HFF-Myc (cell line): ENCODE measurements around the gene SLC18A3.

ENCODE experiments used
- DNase-seq: peaks from one replicate; pipeline ENCODE4 v3.0.0-alpha.2; 2011; ENCODE audit warnings: low read depth; ENCODE audit errors: extremely low read depth
- H3K4me3 ChIP-seq: replicated peaks from 2 replicates; pipeline ENCODE4 v1.5.1; 2011; ENCODE audit warnings: low read depth, mild to moderate bottlenecking, control low read depth, low read length
- TF ChIP-seq, protein P1 (sequence below): IDR thresholded peaks from 2 replicates; pipeline ENCODE4 v1.5.1; 2012; ENCODE audit warnings: mild to moderate bottlenecking, low read depth, low read length, control low read depth; ENCODE audit errors: missing control alignments

The SLC18A3 gene

DNA sequence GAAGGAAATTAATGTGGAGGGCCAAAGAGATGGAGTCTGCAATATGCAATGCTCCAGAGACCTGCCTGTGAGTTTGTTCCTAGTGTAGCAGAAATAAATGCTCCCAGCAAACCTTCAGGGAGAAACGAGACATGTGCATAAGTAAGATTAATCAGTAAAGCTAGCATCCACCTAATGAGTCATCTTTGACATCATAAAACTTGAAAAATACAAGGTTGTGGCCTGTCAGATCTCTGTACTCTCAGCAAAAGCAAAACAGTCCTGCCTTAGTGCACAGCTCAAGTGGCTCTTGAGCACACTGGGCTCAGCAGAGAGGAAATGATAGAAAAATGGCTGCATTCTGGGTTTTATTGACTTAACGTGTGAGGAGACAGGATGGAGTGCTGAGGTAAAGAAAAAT, 38.7 kb upstream of the SLC18A3 start:
- TF ChIP-seq, protein P1, sequence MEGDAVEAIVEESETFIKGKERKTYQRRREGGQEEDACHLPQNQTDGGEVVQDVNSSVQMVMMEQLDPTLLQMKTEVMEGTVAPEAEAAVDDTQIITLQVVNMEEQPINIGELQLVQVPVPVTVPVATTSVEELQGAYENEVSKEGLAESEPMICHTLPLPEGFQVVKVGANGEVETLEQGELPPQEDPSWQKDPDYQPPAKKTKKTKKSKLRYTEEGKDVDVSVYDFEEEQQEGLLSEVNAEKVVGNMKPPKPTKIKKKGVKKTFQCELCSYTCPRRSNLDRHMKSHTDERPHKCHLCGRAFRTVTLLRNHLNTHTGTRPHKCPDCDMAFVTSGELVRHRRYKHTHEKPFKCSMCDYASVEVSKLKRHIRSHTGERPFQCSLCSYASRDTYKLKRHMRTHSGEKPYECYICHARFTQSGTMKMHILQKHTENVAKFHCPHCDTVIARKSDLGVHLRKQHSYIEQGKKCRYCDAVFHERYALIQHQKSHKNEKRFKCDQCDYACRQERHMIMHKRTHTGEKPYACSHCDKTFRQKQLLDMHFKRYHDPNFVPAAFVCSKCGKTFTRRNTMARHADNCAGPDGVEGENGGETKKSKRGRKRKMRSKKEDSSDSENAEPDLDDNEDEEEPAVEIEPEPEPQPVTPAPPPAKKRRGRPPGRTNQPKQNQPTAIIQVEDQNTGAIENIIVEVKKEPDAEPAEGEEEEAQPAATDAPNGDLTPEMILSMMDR = no peak
- H3K4me3 ChIP-seq = no peak overlapping the region
- no peak for DNase-seq

DNA sequence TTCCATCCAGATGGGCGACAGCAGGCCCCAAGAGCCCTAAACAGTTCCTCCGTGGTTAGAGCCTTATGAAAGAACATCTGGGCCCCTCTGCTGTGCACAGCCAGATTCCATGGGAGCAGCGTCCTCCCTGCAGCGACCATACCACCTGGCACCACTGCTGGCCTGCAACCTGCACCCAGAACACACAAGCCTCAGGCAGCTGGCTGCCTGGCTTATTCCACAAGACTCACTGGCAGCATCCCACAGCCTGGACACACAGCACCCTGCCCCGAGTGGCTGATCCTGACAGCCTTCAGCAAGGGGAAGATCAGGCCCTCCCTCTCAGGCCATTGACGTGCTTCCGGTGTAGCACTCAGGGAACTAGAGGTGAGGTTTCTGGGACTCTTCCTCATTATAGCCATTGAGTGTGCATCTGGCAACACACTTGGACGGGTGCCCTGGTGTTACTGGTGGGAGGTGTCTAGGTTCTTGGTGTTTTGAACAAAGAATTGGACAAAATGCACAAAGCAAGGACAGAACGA, 37.5 kb upstream of the SLC18A3 start:
- DNase-seq = no peak
- no peak overlapping the region for H3K4me3 ChIP-seq
- TF ChIP-seq, protein P1 = no peak

DNA sequence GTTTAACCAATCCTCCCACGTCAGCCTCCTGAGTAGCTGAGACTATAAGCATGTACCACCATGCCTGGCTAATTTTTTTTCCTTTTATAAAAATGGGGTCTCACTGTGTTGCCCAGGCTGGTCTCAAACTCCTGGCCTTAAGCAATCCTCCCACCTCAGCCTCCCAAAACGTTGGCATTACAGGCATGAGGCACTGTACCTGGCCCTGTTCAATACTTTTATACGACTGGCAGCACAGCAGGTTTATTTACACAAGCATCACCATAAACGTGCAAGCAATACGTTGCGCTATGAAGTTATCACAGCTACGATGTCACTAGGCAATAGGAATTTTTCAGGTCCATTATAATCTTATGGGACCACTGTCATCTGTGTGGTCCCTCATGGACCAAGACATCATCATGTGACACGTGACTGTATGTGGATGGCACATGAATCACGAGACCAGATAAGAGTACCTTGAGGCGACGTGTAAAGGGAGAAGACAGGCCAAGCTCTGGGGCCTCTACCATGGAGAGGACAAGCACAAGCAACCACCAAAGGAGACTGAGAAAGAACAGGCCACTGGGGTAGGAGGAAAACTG, 34.5 kb upstream of the SLC18A3 start:
- no peak for DNase-seq
- H3K4me3 ChIP-seq = no peak overlapping the region
- TF ChIP-seq, protein P1 = no peak

DNA sequence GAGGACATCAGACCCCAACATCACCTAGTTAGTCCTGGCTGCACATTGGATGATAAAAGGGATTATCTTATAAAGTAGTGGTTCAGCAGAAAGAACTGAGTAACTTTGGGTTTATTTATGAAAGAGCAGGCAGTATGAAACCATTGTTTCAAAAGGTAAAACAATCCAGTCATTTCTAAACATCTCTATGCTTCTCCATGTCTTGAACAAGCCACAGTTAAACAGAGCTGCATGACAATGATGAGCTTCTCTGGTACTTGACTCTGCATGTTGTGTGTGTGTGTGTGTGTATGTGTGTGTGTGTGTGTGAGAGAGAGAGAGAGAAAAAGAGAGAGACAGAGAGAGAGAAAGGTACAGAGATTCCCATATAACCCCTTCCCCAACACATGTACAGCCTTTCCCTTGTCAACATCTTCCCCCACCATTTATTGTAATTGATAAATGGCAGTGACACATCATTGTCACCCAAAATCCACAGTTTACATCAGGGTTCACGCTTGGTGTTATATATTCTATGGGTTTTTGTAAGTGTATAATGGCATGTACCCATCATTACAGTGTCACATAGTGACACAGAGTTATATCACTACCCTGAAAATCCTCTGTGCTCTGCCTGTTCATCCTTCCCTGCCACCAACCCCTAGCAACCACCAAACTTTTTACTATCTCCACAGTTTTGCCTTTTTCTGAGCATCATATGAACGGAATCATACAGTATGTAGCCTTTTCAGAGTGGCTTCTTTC, 32.8 kb upstream of the SLC18A3 start:
- DNase-seq = no peak
- TF ChIP-seq, protein P1 = no peak
- H3K4me3 ChIP-seq = no peak overlapping the region

DNA sequence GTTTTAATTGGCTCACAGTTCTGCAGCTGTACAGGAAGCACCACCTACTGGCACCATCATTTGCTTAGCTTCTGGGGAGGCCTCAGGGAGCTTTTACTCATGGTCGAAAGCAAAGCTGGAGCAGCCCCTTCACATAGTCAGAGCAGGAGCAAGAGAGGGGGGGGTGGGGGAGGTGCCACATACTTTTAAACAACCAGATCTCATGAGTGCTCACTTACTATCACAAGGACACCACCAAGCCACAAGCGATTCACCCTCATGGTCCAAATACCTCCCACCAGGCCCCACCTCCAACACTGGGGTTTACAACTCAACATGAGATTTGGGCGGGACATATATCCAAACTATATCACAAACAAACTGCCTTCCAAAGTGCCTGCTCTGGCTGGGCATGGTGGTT, 31.7 kb upstream of the SLC18A3 start:
- H3K4me3 ChIP-seq = no peak overlapping the region
- no peak for DNase-seq
- TF ChIP-seq, protein P1 = no peak

DNA sequence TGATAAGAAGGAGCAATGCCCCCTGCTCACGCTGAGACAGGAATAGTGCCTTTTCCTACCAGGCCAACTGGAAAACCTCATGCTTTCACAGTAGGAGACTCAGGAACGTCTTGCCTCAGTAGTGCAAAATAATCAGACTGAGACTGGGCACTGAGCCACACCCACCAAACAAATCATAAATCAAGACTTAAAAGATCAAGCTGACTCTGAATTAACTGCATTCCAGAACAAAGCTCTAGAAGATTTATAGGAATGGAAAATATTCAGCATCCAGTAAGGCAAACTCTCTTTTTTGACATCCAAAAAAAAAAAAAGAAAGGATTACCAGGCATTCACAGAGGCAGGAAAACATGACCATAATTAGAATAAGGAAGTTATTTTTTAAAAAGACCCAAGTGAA, 30.5 kb upstream of the SLC18A3 start:
- TF ChIP-seq, protein P1 = no peak
- no peak overlapping the region for H3K4me3 ChIP-seq
- no peak for DNase-seq

DNA sequence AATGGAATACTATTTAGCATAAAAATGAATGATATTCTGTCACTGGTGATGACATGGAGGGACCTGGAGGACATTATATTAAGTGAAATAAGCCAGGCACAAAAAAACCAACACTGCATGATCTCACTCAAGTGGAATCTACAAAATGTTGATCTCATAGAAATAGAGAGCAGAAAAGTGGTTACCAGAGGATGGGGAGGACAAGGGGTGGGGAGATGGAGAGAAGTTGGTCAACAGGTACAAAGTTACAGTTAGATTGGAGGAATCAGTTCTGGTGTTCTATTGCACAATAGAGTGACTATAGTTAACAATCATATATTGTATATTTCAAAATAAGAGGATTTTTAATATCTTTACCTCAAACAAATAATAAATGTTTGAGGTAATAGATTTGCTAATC, 24.7 kb upstream of the SLC18A3 start:
- TF ChIP-seq, protein P1 = no peak
- H3K4me3 ChIP-seq = no peak overlapping the region
- DNase-seq = no peak
